DMS114 treated with DMSO at 0.1 percent for 48 hours (cell line): ENCODE results near the gene TBX10.

ENCODE experiments used
- DNase-seq: peaks from one replicate; lab custom pipeline; 2025; ENCODE audit not compliant: unreplicated experiment; lab: John Stamatoyannopoulos, UW

Gene TBX10

GRCh38 chr11:67581469-67581868 lies 58.1 kb downstream of the TBX10 start:
- no peak for DNase-seq
